PC-3 (cell line): Measurements from ENCODE around the gene FAM171A1. TPM values are rescaled to one million over a fixed set of nuclear protein-coding genes. Genes with fewer than 3 reads are reported as not detected.

Experiments
- ATAC-seq: fragments of 200-7000 bp; cut with Tn5 transposase; 2 replicates; pipeline ENCODE4 v1.9.1; 2020; ENCODE audit warnings: mild to moderate bottlenecking, moderate library complexity
- BruUV-seq: library from RNA; stranded (reverse); fragments of 400-500 nt; replicated peaks from 2 replicates; lab custom pipeline; 2021; lab: Mats Ljungman, UMichigan
- CTCF ChIA-PET: fragments of 300-600 bp; sonication (Branson Sonifier 250); formaldehyde crosslinking; loops from one replicate; lab custom pipeline; 2022; ENCODE audit warnings: antibody characterized with exemption; lab: Charles Lee
- POLR2A ChIA-PET: fragments of 300-600 bp; sonication (Branson Sonifier 250); formaldehyde crosslinking; loops from one replicate; lab custom pipeline; 2022; ENCODE audit warnings: antibody characterized with exemption; ENCODE audit not compliant: unreplicated experiment; lab: Charles Lee
- DNase-seq: peaks from one replicate; pipeline ENCODE4 v3.0.0-alpha.2; 2015
- H2AFZ ChIP-seq: fragments of 300-600 bp; sonication (generic); 2 replicates; pipeline ENCODE4 v1.6.0; 2016; ENCODE audit warnings: antibody characterized with exemption, low read length
- H3F3A ChIP-seq: fragments of 300-600 bp; sonication (generic); one replicate; pipeline ENCODE4 v1.6.0; 2017; ENCODE audit warnings: antibody characterized with exemption, low read length, control low read depth, mild to moderate bottlenecking; ENCODE audit not compliant: unreplicated experiment
- H3K27ac ChIP-seq: fragments of 300-600 bp; sonication (generic); 2 replicates; pipeline ENCODE4 v1.5.1; 2016; ENCODE audit warnings: mild to moderate bottlenecking, low read length
- H3K27me3 ChIP-seq: fragments of 300-600 bp; sonication (generic); 2 replicates; pipeline ENCODE4 v1.6.1; 2016; ENCODE audit warnings: low read length, mixed read lengths
- H3K36me3 ChIP-seq: fragments of 300-600 bp; sonication (generic); 2 replicates; pipeline ENCODE4 v1.6.1; 2016; ENCODE audit warnings: low read depth, mixed run types, low read length, mixed read lengths
- H3K4me1 ChIP-seq: fragments of 300-600 bp; sonication (generic); 2 replicates; pipeline ENCODE4 v1.5.1; 2016; ENCODE audit warnings: low read length; ENCODE audit not compliant: insufficient read depth
- H3K4me2 ChIP-seq: fragments of 300-600 bp; sonication (generic); 2 replicates; pipeline ENCODE4 v1.6.0; 2016; ENCODE audit warnings: low read length
- H3K4me3 ChIP-seq: fragments of 300-600 bp; sonication (generic); 2 replicates; pipeline ENCODE4 v1.5.1; 2016; ENCODE audit warnings: mild to moderate bottlenecking, low read length, mixed read lengths
- H3K79me2 ChIP-seq: fragments of 300-600 bp; sonication (generic); 2 replicates; pipeline ENCODE4 v1.6.1; 2017; ENCODE audit warnings: low read length, mixed read lengths
- H3K9ac ChIP-seq: fragments of 300-600 bp; sonication (generic); 2 replicates; pipeline ENCODE4 v1.6.0; 2016; ENCODE audit warnings: mild to moderate bottlenecking, low read length
- H3K9me2 ChIP-seq: fragments of 300-600 bp; sonication (generic); replicated peaks from 2 replicates; pipeline ENCODE4 v1.6.1; 2016; ENCODE audit warnings: mixed run types, low read length, mixed read lengths
- H3K9me3 ChIP-seq: fragments of 300-600 bp; sonication (generic); 2 replicates; pipeline ENCODE4 v1.6.1; 2016; ENCODE audit warnings: low read length, mixed read lengths
- H4K20me1 ChIP-seq: fragments of 300-600 bp; sonication (generic); 2 replicates; pipeline ENCODE4 v1.6.1; 2016; ENCODE audit warnings: low read length, mixed read lengths
- EZH2 ChIP-seq: fragments of 300-600 bp; sonication (generic); IDR thresholded peaks from one replicate; pipeline ENCODE4 v1.6.1; 2017; ENCODE audit warnings: antibody characterized with exemption, mild to moderate bottlenecking, low read length; ENCODE audit not compliant: unreplicated experiment
- EZH2phosphoT487 ChIP-seq: fragments of 300-600 bp; sonication (generic); IDR thresholded peaks from 2 replicates; pipeline ENCODE4 v1.6.1; 2018; ENCODE audit warnings: mild to moderate bottlenecking, antibody characterized with exemption, low read length, borderline replicate concordance
- intact Hi-C: fragments of 100-400 bp; cut with micrococcal nuclease; formaldehyde crosslinking; loops from 2 replicates; pipeline ENCODE4 v1.9.0; 2023
- total RNA-seq: library from RNA; depleted of rRNA; stranded (reverse); fragments of >200 nt; gene quantifications from 2 replicates; pipeline ENCODE4 v1.2.3, GENCODE V29; 2014
- TF ChIP-seq, protein P1 (sequence below): fragments of 300-600 bp; sonication (generic); conservative IDR thresholded peaks from 2 replicates; pipeline ENCODE4 v1.5.1; 2017; ENCODE audit warnings: antibody characterized with exemption, low read depth, mild to moderate bottlenecking, low read length

FAM171A1 gene
- total RNA-seq, 1 experiment from 2014 or later, result 10.4 TPM

DNA sequence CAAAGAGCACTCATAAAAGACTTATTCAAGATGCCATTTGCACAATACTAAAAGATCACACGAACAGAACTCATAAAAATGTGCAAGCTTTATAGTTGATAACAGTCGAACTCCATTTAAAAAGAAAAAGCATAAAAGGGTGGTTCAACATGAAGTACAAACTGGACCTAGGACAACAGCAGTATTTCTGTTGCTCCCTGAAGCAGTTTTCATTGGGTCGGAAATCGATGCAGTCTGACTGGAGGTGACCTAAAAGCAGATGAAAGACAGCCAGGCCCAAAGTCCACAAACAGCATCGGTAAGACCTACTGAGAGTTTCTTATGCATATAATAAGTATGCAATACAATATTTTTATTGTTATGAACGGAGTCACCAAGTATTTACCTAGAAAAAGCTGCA, 23.9 kb downstream of the FAM171A1 start:
- Histone ChIP-seq H4K20me1 (no peaks in the 10 kb centered on the region), H3K9ac (no peak overlapping the region), H3F3A (no peaks in the 10 kb centered on the region), H3K4me1 (peaks cover 22% of the 10 kb centered on the region), H3K27ac (no peak overlapping the region), H3K27me3 (no peaks in the 10 kb centered on the region), H3K4me3 (no peak overlapping the region), H3K36me3 (no peaks in the 10 kb centered on the region), H3K79me2 (no peaks in the 10 kb centered on the region), H2AFZ (no peak overlapping the region), H3K9me2 (no peaks in the 10 kb centered on the region), H3K4me2 (no peak overlapping the region), H3K9me3 (no peaks in the 10 kb centered on the region)
- ChIA-PET POLR2A (no interaction called here), CTCF (no interaction called here)
- intact Hi-C loops, result no loop called here
- ATAC-seq, result no peak
- no peak for DNase-seq
- TF ChIP-seq EZH2 (no peak), EZH2phosphoT487 (no peak)
- TF ChIP-seq, protein P1, sequence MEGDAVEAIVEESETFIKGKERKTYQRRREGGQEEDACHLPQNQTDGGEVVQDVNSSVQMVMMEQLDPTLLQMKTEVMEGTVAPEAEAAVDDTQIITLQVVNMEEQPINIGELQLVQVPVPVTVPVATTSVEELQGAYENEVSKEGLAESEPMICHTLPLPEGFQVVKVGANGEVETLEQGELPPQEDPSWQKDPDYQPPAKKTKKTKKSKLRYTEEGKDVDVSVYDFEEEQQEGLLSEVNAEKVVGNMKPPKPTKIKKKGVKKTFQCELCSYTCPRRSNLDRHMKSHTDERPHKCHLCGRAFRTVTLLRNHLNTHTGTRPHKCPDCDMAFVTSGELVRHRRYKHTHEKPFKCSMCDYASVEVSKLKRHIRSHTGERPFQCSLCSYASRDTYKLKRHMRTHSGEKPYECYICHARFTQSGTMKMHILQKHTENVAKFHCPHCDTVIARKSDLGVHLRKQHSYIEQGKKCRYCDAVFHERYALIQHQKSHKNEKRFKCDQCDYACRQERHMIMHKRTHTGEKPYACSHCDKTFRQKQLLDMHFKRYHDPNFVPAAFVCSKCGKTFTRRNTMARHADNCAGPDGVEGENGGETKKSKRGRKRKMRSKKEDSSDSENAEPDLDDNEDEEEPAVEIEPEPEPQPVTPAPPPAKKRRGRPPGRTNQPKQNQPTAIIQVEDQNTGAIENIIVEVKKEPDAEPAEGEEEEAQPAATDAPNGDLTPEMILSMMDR, result no peak
- BruUV-seq, result no TSS peak

DNA sequence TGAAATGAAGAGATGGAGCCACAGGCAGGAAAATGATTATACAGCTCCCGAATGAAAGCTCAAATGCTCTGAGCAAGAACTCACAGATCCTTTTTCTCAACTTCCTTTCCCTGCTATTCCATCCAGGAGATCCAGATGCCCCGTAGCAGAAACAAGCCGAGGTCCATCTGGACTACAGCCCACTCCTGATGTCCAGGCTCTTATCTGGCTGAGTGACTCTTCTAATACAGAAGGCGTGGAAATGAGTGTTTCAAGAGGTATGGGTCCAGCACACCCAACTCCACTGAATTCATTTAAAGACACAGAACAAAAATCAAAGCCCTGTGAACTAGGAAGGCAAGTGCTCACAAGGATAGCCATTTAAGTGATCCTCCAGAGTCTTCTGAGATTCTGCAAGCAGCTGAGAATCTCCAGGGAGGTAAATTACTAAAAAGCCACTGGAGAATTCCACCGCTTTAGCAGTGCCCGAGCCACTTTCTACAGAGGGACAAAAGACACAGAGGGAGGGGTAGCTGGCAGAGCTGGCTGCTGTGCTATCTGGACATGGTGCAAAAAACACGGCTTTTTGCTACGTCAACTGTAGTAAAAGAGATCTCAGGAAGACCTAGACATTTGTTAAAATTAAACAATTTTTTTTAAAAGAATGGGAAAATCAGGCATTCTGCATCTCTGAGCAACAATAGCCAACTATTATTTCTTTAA, 24.5 kb downstream of the FAM171A1 start:
- CTCF ChIA-PET, result no interaction called here
- H3K79me2 ChIP-seq, result no peaks in the 10 kb centered on the region

DNA sequence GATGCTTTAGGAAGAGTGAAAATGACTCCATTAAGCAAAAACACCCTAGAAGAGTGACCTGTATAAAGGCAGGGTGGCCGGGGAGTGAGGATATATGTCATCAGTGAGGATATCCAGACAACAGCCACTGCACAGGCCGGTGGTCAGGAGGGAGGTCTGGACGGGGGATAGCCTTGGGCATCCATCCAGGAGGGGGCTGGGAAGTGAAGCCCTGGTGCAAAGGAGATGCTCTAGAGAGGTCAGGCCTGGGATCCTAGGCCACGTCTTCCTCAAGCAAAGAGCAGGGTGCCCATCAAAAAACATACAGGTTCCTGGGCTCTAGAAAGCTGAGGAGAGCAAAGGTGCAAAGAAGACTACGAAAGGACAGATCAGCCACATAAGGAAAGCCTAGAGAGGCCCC, 25.6 kb downstream of the FAM171A1 start:
- CTCF ChIA-PET, result no interaction called here

More for the DNA sequence above, 24.5 kb downstream of the FAM171A1 start:
- POLR2A ChIA-PET, result no interaction called here
- intact Hi-C loops, result no loop called here
- Histone ChIP-seq H2AFZ (no peak overlapping the region), H3K27me3 (no peaks in the 10 kb centered on the region), H3F3A (no peaks in the 10 kb centered on the region), H3K36me3 (no peaks in the 10 kb centered on the region), H3K27ac (no peak overlapping the region), H3K4me1 (peaks cover 22% of the 10 kb centered on the region), H3K4me3 (no peak overlapping the region), H3K4me2 (no peak overlapping the region), H3K9me3 (no peaks in the 10 kb centered on the region), H3K9ac (no peak overlapping the region), H3K9me2 (no peaks in the 10 kb centered on the region), H4K20me1 (no peaks in the 10 kb centered on the region)
- ATAC-seq (no peak), DNase-seq (no peak)
- BruUV-seq, result no TSS peak
- TF ChIP-seq, protein P1, result no peak
- TF ChIP-seq EZH2phosphoT487 (no peak), EZH2 (no peak)

More for the DNA sequence above, 25.6 kb downstream of the FAM171A1 start:
- Histone ChIP-seq H4K20me1 (no peaks in the 10 kb centered on the region), H3F3A (no peaks in the 10 kb centered on the region), H3K9me2 (no peaks in the 10 kb centered on the region), H3K79me2 (no peaks in the 10 kb centered on the region), H3K4me3 (no peak overlapping the region), H3K27me3 (no peaks in the 10 kb centered on the region), H3K4me1 (peaks cover 22% of the 10 kb centered on the region), H2AFZ (no peak overlapping the region), H3K27ac (no peak overlapping the region; the same call in 1 of the 2 replicates), H3K9me3 (no peaks in the 10 kb centered on the region), H3K4me2 (no peak overlapping the region), H3K9ac (no peak overlapping the region), H3K36me3 (no peaks in the 10 kb centered on the region)
- TF ChIP-seq, protein P1, result no peak
- TF ChIP-seq EZH2phosphoT487 (no peak), EZH2 (no peak)
- DNase-seq, result no peak
- intact Hi-C loops, result no loop called here
- BruUV-seq, result no TSS peak
- POLR2A ChIA-PET, result no interaction called here
- no peak for ATAC-seq
